ENCODE results near the gene NRBP1. TPM values are rescaled to one million over a fixed set of nuclear protein-coding genes. Genes with fewer than 3 reads are reported as not detected.
"Not testable (repeated sequence)": the region's sequence is repeated elsewhere in the genome, so short reads cannot be mapped to it uniquely, and the experiment has no call there.

The NRBP1 gene
- total RNA-seq, 1 donor from 2014 or later = 37.2 TPM

DNA sequence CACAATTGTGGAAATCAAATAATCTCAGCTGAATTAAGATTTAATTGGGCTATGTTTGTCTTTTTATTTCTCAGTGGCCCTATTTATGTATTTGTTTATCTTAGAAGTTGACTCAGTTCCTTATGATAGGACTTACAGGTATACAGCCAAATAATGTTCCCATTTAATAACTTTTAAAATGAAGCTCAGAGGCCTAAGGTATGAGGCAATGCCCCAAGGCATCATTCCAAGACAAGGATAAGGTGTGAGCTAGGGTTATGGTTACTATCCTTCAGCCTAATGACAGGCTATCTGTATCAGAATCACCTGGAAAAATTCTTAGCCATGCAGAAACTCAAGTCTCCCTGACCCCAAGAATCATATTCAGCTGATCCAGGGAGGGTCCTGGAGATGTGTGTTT is 7.4 kb upstream of the NRBP1 start:
- ATAC-seq (no peak), DNase-seq (ENCODE audit: low spot score) (no peak)

DNA sequence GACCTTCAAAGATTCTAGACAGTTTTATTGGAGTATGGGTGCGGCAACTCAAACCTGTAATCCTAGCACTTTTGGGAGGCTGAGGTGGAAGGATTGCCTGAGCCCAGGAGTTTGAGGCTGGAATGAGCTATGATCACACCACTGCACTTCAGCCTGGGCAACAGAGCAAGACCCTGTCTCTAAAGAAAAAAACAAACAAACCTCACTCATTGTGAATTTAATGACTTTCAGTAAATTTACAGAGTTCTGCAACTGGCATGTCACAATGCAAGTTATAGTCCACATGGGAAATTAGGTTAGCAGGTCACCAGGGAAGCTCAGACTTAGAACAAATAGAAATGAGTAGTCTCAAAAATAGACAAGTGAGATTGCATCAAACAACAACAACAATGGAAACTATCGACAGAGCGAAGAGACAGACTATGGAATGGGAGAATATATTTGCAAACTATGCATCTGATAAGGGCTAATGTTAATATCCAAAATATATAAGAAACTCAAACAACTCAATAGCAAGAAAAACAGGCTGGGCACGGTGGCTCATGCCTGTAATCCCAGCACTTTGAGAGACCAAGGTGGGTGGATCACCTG is 6.7 kb upstream of the NRBP1 start:
- peak; percentile 82 for ATAC-seq

DNA sequence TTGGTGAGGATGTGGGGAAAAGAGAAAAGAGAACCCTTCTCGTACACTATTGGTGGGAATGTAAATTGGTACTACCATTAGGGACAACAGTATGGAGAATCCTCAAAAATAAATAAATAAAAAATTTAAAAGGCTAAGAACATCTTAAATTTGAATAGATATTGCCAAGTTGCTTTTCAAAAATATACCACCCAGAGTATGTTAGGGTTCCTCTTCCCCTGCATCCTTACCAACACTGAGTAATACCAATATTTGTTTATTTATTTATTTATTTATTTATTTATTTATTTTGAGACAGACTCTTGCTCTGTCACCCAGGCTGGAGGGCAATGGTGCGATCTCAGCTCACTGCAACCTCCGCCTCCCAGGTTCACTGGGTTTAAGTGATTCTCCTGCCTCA is 5.5 kb upstream of the NRBP1 start:
- DNase-seq (ENCODE audit: low spot score) (peak; percentile 14), ATAC-seq (no peak)

More for the DNA sequence above, 6.7 kb upstream of the NRBP1 start:
- DNase-seq (ENCODE audit: low spot score) = peak; percentile 18

DNA sequence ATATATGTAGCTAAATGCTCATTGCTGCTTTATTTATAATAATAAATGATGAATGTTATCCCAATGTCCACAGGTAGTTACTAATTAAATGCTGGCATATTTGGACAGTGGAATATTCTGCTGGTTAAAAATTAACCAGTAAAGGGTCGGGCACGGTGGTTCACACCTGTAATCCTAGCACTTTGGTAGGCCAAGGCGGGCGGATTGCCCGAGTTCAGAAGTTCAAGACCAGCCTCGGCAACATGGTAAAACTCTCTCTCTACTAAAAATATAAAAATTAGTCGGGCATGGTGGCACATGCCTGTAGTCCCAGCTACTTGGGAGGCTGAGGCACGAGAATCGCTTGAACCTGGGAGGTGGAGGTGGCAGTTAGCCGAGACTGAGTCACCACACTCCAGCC is 3.4 kb upstream of the NRBP1 start:
- DNase-seq (ENCODE audit: low spot score); ATAC-seq: not testable (repeated sequence)

DNA sequence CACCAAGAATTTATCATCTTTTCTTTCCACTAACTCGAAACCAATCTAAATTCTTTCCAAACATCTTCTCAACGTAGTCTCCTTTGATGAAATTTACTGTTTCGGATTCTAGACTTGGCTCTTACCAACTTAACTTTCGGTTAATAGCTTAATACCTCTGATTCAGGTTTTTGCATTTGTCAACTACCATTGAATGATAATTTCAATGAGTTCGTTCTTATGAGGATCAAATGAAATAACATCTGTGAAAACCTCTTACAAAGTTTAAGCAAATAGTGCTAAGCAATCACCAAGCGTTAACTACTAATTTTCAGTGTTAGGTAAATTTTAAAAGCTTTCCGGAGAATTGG is 593 bp upstream of the NRBP1 start:
- no peak for ATAC-seq
- DNase-seq (ENCODE audit: low spot score) = no peak

DNA sequence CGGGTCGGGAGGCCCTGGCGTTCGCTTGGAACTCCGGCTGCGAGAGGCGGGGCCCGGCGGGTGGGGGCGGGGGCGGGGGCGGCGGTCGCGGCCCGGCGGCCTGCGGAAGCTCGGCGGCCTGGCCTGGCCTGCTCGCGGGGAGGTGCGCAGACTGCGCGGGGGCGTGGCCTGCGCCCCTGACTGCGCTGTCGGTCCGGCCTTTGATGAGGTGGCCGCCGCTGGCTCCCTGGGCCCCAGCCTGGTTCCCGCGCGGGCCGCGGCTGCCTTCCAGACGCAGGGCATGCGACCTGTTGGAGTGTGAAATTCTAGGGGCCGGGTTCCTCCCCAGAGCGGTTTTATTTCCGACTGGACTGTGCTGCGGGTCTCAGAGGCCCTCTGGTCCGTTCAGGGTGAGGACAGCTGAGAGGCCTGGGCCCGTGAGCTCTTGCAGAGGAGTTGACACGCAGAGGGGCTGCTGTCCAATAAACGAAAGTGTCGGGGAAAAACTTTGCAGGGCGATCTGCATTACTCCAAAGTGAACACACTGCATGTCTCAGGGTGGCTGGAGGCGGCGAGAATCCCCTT is 629 bp downstream of the NRBP1 start:
- peak; percentile 88 for ATAC-seq
- peak; percentile 91 for DNase-seq (ENCODE audit: low spot score)

DNA sequence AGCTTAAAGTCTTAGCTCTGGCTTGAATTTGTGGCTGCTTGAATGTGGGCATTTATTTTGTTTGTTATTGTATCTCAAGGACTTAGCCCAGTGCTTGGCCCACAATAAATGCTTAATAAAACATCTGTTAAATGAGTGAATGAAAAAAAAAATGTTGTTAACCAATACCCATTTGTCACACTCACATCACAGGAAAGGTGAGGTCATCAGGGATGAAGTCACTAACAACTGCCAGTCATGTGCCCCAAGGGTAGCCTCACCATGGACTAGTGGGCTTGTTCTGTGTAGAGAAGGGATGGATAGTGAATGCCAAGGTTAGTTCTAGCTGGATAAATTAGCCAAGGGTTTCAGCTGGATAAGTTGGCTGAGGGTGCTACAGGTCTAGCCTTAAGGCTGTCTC is 3.0 kb downstream of the NRBP1 start:
- ATAC-seq (no peak), DNase-seq (ENCODE audit: low spot score) (no peak)

DNA sequence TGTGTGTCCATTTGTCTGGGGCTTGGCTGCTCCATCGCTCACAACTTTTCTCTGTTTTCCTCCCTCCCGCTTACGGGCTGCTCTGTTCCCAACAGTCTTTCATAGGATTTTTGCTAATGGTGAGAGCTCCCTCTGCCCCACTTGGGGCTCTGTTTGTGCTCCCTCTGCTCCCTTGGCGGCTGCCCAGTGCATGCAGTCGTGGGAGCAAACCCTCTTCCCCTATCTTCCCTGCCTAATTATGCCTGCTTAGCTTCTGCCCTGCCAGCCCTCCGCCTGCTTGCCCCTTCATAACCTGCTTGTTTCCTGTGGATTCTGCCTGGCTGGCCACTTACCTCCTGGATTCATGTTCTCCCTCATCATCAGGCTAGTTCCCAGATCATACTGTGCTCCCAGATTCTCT is 7.2 kb downstream of the NRBP1 start:
- ATAC-seq (no peak), DNase-seq (ENCODE audit: low spot score) (no peak)

DNA sequence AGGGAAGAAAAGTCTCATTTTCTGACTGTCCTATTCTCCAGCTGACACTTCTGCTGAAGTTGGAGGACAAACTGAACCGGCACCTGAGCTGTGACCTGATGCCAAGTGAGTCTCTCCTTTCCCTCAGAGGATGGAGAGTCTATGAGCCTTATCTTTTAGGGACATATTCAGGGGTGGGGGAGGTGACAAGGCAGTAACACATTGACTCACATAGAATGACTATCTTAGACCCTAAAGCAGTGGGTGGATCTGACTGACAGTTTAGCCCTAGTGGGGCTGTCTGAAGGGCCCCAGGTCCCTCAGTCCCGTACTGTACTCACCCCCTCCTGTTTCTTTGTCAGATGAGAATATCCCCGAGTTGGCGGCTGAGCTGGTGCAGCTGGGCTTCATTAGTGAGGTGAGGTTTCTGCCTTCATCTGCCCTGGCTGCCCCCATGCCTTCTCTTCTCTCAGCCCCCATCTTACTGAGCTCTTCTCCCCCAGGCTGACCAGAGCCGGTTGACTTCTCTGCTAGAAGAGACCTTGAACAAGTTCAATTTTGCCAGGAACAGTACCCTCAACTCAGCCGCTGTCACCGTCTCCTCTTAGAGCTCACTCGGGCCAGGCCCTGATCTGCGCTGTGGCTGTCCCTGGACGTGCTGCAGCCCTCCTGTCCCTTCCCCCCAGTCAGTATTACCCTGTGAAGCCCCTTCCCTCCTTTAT is 12.9 kb downstream of the NRBP1 start:
- ATAC-seq (no peak), DNase-seq (ENCODE audit: low spot score) (no peak)

DNA sequence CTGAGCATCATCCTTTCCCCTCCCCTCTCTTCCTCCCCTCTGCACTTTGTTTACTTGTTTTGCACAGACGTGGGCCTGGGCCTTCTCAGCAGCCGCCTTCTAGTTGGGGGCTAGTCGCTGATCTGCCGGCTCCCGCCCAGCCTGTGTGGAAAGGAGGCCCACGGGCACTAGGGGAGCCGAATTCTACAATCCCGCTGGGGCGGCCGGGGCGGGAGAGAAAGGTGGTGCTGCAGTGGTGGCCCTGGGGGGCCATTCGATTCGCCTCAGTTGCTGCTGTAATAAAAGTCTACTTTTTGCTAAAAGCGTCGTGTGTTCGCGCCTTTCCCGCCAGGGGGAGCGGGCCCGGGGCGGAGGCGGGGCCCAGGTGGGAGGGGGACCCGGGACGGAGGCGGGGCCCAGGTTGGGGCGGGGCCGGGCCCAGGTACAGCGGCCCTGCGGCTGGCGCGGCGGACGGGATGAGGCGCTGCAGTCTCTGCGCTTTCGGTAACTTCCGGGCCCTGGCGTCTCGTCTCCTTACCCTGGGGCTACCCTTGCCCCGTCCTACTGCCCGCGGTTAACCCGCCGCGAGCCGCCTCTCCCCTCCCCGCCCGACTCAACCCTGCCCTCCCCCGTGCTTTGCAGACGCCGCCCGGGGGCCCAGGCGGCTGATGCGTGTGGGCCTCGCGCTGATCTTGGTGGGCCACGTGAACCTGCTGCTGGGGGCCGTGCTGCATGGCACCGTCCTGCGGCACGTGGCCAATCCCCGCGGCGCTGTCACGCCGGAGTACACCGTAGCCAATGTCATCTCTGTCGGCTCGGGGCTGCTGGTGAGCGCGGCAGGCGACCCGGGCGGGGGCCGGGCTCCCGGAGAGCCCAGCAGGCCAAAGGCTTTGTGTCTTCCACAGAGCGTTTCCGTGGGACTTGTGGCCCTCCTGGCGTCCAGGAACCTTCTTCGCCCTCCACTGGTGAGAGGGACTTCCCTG is 13.8 kb downstream of the NRBP1 start, which contains the start of gene KRTCAP3:
Gene KRTCAP3, plus strand, starts transcription at position 424 of the 962 bp plus-strand sequence. Its CDS starts 32 bp downstream, at position 456.
- DNase-seq (ENCODE audit: low spot score) = peak; percentile 69
- ATAC-seq = peak; percentile 95

DNA sequence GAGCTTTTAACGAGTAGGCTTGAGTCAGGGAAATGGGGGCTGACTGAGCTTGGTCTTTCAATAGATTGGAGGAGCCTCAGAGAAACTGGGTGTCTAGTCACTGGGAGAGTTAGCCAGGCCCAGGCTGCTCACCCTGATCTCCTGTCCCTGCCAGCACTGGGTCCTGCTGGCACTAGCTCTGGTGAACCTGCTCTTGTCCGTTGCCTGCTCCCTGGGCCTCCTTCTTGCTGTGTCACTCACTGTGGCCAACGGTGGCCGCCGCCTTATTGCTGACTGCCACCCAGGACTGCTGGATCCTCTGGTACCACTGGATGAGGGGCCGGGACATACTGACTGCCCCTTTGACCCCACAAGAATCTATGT is 14.5 kb downstream of the NRBP1 start:
- ATAC-seq (peak; percentile 5), DNase-seq (ENCODE audit: low spot score) (no peak)

DNA sequence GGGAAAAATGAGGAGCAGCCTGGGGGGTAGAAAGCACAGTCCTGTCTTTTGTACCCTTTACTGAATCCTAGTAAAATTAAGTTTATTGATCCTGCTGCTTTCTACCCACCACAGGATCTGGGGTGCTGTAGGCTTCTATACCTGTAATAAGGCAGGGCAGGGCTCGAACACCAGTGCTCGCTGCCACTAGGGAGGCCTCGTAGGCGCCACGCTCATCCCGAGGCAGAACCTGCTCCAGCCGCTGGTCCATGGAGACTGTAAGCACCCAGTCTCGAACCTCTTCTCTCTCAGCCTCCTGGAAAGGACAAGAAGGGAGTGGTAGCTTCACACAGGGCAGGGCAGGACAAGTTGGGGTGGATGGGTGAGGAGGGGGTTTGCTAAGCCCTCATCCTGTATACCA is 16.7 kb downstream of the NRBP1 start:
- ATAC-seq (no peak), DNase-seq (ENCODE audit: low spot score) (no peak)

DNA sequence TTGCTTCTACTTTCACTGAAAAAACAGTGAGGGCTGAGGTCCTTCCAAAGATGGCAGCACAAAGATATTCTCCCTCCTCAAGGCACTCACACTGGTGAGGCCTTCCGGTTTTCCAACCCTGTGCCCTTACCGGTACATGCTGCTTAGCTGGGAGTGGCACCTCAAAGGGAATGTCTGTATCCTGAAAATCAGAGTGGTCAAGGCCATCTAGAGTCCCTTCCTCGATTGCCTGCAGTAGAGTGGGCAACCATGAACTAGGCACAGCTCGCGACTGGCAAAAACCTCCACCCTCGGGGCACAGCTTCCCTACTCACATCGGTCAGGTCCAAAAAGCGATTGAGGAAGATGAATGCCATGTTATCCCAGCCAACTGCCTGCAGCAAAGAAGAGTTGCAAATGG is 17.2 kb downstream of the NRBP1 start:
- ATAC-seq (no peak), DNase-seq (ENCODE audit: low spot score) (no peak)

DNA sequence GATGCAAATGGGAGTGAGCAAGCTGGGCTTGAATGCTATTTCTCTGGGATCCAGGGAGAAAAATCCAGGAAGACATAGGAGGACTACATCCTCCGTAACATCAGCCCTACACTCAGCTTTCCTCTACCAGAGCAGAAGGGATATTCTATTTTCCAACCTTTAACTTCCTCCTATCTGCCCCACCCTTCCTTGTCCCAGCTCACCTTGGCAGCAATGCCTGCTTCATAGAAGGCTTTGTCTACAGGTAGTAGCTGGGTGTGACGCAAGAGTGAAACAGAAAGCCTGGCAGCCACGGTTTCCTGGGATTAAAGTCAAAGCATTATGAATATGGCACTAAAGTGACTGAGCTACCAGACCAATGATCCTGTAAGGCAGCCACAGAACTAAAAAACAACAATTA is 17.6 kb downstream of the NRBP1 start:
- DNase-seq (ENCODE audit: low spot score) = peak; percentile 61
- ATAC-seq = peak; percentile 65

DNA sequence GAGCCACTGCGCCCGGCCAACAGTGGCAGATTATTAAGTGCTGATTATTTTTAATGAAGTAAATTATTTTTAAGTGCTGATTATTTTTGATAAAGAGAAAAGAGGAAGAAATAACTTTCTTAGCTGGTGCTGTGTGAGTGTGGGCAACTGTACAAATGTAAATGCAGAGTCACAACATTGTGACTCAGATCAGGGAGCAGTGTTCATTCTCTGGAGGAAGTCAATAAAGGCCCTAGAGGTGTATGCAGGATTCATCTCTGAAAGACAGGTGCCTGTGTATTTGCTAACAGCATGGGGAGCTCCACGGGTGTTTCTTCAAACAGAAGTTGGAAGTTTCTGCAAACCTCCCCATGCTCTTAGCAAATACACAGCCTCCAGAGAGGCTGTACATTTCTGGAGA is 19.9 kb downstream of the NRBP1 start:
- ATAC-seq = no peak
- no peak for DNase-seq (ENCODE audit: low spot score)

DNA sequence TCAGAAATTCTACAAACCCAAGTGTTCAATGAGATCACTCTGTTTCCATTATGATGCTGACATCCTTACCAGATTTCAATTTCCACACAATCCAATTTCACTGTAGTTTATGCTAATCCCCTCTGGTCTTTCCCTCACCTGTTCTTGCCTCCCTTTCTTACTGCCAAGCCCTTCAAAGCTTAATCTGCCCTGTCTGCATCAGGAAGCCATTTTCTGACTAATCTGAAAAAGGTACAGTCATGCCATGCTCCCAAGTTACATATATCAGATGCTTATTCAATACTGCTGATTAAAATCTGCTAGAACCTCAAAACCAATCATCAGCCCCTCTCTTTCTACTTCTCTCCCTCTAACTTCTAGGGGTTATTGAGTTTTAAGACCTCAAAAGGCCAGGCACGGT is 22.7 kb downstream of the NRBP1 start:
- DNase-seq (ENCODE audit: low spot score) = no peak
- ATAC-seq = no peak

DNA sequence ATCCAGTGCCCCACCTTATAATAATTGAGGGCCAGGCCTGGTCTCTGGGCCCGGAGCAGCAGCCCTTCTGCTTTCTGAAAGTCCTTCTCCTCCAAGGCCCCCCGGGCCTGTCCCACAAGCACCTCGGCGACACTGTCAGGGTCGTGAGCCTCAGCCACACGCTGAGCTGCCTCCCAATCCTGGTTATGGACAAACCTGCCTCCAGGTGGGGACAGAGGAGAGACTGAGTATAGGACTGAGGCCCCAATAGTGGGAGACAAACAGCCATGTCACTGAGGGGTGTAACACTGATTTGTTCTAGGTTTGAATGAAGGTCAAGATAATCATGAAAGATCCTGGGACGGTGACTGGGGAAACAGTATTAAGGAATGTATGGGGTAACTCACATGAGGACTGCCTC is 25.5 kb downstream of the NRBP1 start:
- no peak for DNase-seq (ENCODE audit: low spot score)
- no peak for ATAC-seq

DNA sequence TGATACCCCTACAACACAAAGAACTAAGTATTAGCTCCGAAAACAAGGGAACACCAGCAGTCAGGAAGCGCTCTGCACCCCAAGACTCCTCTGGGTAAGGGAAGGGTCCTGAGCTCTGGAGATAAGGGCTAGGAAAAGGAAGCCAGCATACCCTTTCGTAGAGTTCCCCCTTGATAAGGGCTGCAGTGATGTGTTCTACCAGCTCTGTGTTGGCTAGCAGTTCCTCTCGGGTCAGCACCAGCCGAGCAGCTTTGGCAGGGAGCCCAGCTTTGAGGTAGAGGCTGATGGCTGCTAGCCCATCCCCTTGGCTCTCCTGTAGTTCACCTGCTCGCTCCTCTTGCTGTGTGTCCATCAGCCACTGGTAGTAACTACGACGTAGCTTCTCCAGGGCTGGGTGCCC is 32.7 kb downstream of the NRBP1 start:
- peak; percentile 73 for DNase-seq (ENCODE audit: low spot score)
- peak; percentile 92 for ATAC-seq

DNA sequence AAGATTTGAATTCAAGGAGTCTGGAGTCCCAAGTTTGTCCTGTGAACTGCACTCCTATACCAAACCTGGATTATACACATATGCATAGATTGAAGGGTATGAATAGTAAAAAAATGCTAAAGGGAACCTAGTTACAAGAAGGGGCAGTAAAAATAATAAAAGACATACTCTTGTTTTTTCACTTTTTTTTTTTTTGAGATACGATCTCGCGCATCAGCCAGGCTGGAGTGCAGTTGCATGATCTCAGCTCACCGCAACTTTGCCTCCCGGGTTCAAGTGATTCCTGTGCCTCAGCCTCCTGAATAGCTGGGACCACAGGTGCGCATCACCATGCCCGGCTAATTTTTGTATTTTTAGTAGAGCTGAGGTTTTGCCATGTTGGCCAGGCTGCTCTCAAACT is 36.0 kb downstream of the NRBP1 start:
- ATAC-seq (no peak), DNase-seq (ENCODE audit: low spot score) (no peak)

DNA sequence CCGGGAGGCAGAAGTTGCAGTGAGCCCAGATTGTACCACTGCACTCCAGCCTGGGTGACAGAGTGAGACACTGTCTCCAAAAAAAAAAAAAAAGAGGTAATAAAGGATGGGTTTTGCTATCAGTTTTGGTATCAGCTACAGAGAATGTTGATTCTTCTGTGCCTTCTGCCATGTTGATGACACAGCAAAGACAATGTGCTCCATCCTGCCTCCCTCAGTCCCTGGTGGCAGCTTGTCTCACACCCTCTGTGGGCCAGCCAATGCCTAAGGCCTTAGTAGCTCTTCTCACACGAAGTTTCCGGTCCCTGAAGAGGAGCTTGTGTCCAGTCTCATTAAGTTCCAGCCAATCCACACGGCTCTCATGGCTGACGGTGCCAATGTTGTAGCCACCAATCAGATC is 43.5 kb downstream of the NRBP1 start:
- no peak for DNase-seq (ENCODE audit: low spot score)

DNA sequence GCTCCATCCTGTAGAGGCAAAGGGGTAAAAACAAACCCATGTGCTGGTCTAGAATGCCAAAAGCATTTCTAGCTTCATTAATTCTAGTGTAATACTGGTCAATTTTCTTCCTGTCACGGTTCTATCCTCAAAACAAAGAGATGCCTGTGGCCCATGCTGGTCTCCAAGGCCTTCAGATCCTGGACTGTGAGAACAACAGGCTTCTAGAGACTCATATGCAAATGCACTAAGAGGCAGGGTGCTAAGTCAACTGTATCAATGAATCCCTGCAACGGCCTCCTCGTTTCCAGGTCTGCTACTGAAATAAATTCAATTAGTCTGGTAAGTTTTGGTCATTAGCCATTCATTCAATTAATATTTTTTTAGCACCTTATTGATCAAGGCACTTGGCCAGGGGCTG is 57.1 kb downstream of the NRBP1 start:
- ATAC-seq = no peak
- DNase-seq (ENCODE audit: low spot score) = no peak

More for the DNA sequence above, 43.5 kb downstream of the NRBP1 start:
- ATAC-seq = no peak
